Endothelial cell of umbilical vein (primary cell): Measurements from ENCODE around the gene LIX1. TPM values are rescaled to one million over a fixed set of nuclear protein-coding genes. Genes with fewer than 3 reads are reported as not detected.

Experiments
- BruUV-seq: library from RNA; stranded (reverse); fragments of 400-500 nt; replicated peaks from 2 replicates; lab custom pipeline; 2021; lab: Mats Ljungman, UMichigan
- CTCF ChIA-PET: fragments of 300-600, 350-600 bp; sonication (Branson Sonifier 250); formaldehyde crosslinking; loops from one replicate; lab custom pipeline; 2021; ENCODE audit warnings: antibody characterized with exemption, inconsistent platforms; lab: Charles Lee
- POLR2A ChIA-PET: fragments of 300-600, 350-600 bp; sonication (Branson Sonifier 250); formaldehyde crosslinking; loops from one replicate; lab custom pipeline; 2021; ENCODE audit warnings: antibody characterized with exemption, inconsistent platforms; lab: Charles Lee
- DNase-seq: peaks from one replicate; pipeline ENCODE4 v3.0.0-alpha.2; 2011; ENCODE audit warnings: low read depth, low spot score
- FAIRE-seq: peaks from 2 replicates; lab custom pipeline; 2011; peaks lifted over from hg19 to GRCh38; lab: Jason Lieb, UNC
- H2AFZ ChIP-seq: 2 replicates; pipeline ENCODE4 v1.6.0; 2012; ENCODE audit warnings: low read depth, low read length, control low read depth, inconsistent platforms
- H3K27ac ChIP-seq: 2 replicates; pipeline ENCODE4 v1.5.1; 2011; ENCODE audit warnings: low read depth, mild to moderate bottlenecking, control low read depth, low read length, moderate library complexity; ENCODE audit not compliant: insufficient read depth
- H3K27me3 ChIP-seq, 2 experiments: 2 replicates each; pipeline versions ENCODE4 v1.6.0 to v1.6.1; 2011; ENCODE audit warnings: low read length in 2 of 2, mixed read lengths in 1 of 2; ENCODE audit not compliant: control insufficient read depth in 2 of 2, insufficient read depth in 2 of 2
- H3K36me3 ChIP-seq, 2 experiments: 2 replicates in 1 of 2; 3 replicates in 1 of 2; pipeline ENCODE4 v1.5.1; 2011; ENCODE audit warnings: low read length in 2 of 2, mild to moderate bottlenecking in 1 of 2, moderate library complexity in 1 of 2; ENCODE audit not compliant: control insufficient read depth in 2 of 2, insufficient read depth in 2 of 2; ENCODE audit errors: extremely low read depth in 1 of 2
- H3K4me1 ChIP-seq: 3 replicates; pipeline ENCODE4 v1.5.1; 2011; ENCODE audit warnings: mild to moderate bottlenecking, low read length; ENCODE audit not compliant: control insufficient read depth, insufficient read depth; ENCODE audit errors: extremely low read depth
- H3K4me2 ChIP-seq: 2 replicates; pipeline ENCODE4 v1.6.1; 2011; ENCODE audit warnings: low read length, control low read depth, mixed read lengths; ENCODE audit not compliant: insufficient read depth
- H3K4me3 ChIP-seq, 3 experiments: fragments of 200-600 bp in 1 of 3; sonication (generic), shearing (Covaris generic) in 1 of 3; replicated peaks in 1 of 3; 2 replicates each; pipeline ENCODE4 v1.5.1; 2011 to 2016; ENCODE audit warnings: control low read depth in 3 of 3, low read length in 3 of 3, mild to moderate bottlenecking in 2 of 3, inconsistent platforms in 1 of 3, low read depth in 1 of 3, moderate library complexity in 1 of 3; ENCODE audit not compliant: insufficient read depth in 1 of 3
- H3K79me2 ChIP-seq: 2 replicates; pipeline ENCODE4 v1.6.0; 2012; ENCODE audit warnings: low read length, inconsistent platforms; ENCODE audit not compliant: control insufficient read depth, insufficient read depth
- H3K9ac ChIP-seq: replicated peaks from 2 replicates; pipeline ENCODE3; 2011; ENCODE audit warnings: low read length, control low read depth; ENCODE audit not compliant: insufficient read depth; ENCODE audit errors: extremely low read depth
- H3K9me1 ChIP-seq: replicated peaks from 3 replicates; pipeline ENCODE4 v1.6.0; 2011; ENCODE audit warnings: mild to moderate bottlenecking, low read length; ENCODE audit not compliant: control insufficient read depth, insufficient read depth; ENCODE audit errors: extremely low read depth
- H3K9me3 ChIP-seq: replicated peaks from 2 replicates; pipeline ENCODE4 v1.5.1; 2012; ENCODE audit warnings: low read length, inconsistent platforms; ENCODE audit not compliant: control insufficient read depth, insufficient read depth
- H4K20me1 ChIP-seq: replicated peaks from 2 replicates; pipeline ENCODE3; 2011; ENCODE audit warnings: mild to moderate bottlenecking, low read length; ENCODE audit not compliant: control insufficient read depth, insufficient read depth; ENCODE audit errors: extremely low read depth
- EZH2 ChIP-seq: IDR thresholded peaks from 2 replicates; pipeline ENCODE4 v1.6.1; 2012; ENCODE audit warnings: borderline replicate concordance, low read depth, mild to moderate bottlenecking, moderate library complexity, low read length, inconsistent platforms; ENCODE audit not compliant: severe bottlenecking
- FOS ChIP-seq: IDR thresholded peaks from 2 replicates; pipeline ENCODE4 v1.6.1; 2011; ENCODE audit warnings: mild to moderate bottlenecking, low read length, moderate library complexity, borderline replicate concordance; ENCODE audit not compliant: insufficient read depth
- GATA2 ChIP-seq: IDR thresholded peaks from 2 replicates; pipeline ENCODE4 v1.7.0; 2011; ENCODE audit warnings: low read depth, mild to moderate bottlenecking, moderate library complexity, mixed read lengths, low read length; ENCODE audit not compliant: insufficient read length, insufficient read depth
- JUN ChIP-seq: IDR thresholded peaks from 2 replicates; pipeline ENCODE4 v1.6.1; 2011; ENCODE audit warnings: borderline replicate concordance, low read depth; ENCODE audit not compliant: insufficient read length, insufficient read depth
- MYC ChIP-seq: IDR thresholded peaks from one replicate; pipeline ENCODE4 v1.6.1; 2011; ENCODE audit warnings: mild to moderate bottlenecking, low read depth, low read length
- POLR2A ChIP-seq: IDR thresholded peaks from 2 replicates; pipeline ENCODE4 v1.6.1; 2012; ENCODE audit warnings: low read depth, mild to moderate bottlenecking, control low read depth, low read length
- POLR2AphosphoS5 ChIP-seq: IDR thresholded peaks from 2 replicates; pipeline ENCODE4 v1.6.1; 2012; ENCODE audit warnings: low read depth, mild to moderate bottlenecking, control low read depth, low read length, moderate library complexity; ENCODE audit not compliant: insufficient read depth
- dilution Hi-C: fragments of 300-500 bp; cut with MboI; formaldehyde crosslinking; loops from one replicate; pipeline ENCODE4 v1.15.0; 2019; ENCODE audit warnings: low sequenced_read_pairs; ENCODE audit not compliant: extremely low pct_ligation_motif_present
- intact Hi-C: fragments of 100-400 bp; cut with micrococcal nuclease; formaldehyde crosslinking; loops from one replicate; pipeline ENCODE4 v1.10.0; 2022
- polyA plus RNA-seq, 4 experiments: library from polyadenylated mRNA; depleted of rRNA in 3 of 4; stranded (reverse) in 3 of 4; unstranded in 1 of 4; fragments of >200 nt; gene quantifications; 2 replicates each; pipeline versions ENCODE4 v1.2.1 to v1.2.3, GENCODE V29; 2011 to 2012; ENCODE audit warnings: missing spikeins in 1 of 4
- total RNA-seq: library from RNA; stranded (reverse); gene quantifications from 2 replicates; pipeline ENCODE4 v1.2.3, GENCODE V29; 2021
- TF ChIP-seq, protein P1 (sequence below), 2 donors: IDR thresholded peaks; 1 replicate in 1 of 2; 2 replicates in 1 of 2; pipeline ENCODE4 v1.5.1; 2011; ENCODE audit warnings: low read length in 2 of 2, mild to moderate bottlenecking in 2 of 2, moderate library complexity in 2 of 2, control low read depth in 1 of 2, inconsistent platforms in 1 of 2, low read depth in 1 of 2; ENCODE audit not compliant: insufficient read depth in 1 of 2; ENCODE audit errors: extremely low read depth in 1 of 2
- TF ChIP-seq, protein P2 (sequence below): IDR thresholded peaks from 2 replicates; pipeline ENCODE4 v1.6.1; 2011; ENCODE audit not compliant: insufficient read depth, insufficient read length

Gene LIX1
- total and polyA plus RNA-seq, 2 donors (not counting 3 experiments of a cell fraction or from before 2014, with no cell fraction given) = not detected

DNA sequence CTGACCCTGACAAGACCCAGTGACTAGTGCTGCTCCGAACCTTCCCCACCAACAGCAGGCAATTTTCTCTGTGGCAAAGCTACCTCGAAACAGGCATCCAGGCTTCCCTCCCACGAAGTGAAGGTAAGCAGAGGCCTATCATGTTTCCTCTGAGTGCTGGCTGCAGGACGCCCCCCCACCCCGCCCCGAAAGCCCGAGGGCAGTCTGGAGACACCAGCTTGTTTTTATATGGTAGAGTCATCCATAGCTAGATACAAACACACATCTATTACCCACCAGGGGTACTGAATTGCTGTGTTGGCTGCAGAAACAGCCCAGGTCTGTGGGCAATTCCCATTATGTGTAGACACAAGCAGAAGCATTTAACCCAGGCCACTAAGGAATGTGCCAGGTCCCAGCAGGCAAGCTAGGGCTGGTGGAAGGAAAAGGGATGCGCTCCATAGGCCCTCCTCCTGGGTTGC lies 40.4 kb downstream of the LIX1 start:
- H3K9me3 ChIP-seq = no peaks in the 10 kb centered on the region
- H3K4me3 ChIP-seq = no peak overlapping the region
- H3K4me2 ChIP-seq = no peak overlapping the region
- H4K20me1 ChIP-seq = no peaks in the 10 kb centered on the region
- no peak overlapping the region for H3K9ac ChIP-seq
- no peak overlapping the region for H2AFZ ChIP-seq
- no TSS peak for BruUV-seq
- intact Hi-C loops = no loop called here
- no peaks in the 10 kb centered on the region for H3K79me2 ChIP-seq
- POLR2A ChIA-PET = no interaction called here
- no peaks in the 10 kb centered on the region for H3K9me1 ChIP-seq
- TF ChIP-seq EZH2 = no peak
- TF ChIP-seq JUN = no peak
- no peak for TF ChIP-seq FOS
- no peak for TF ChIP-seq GATA2
- TF ChIP-seq MYC = no peak
- TF ChIP-seq, protein P1, sequence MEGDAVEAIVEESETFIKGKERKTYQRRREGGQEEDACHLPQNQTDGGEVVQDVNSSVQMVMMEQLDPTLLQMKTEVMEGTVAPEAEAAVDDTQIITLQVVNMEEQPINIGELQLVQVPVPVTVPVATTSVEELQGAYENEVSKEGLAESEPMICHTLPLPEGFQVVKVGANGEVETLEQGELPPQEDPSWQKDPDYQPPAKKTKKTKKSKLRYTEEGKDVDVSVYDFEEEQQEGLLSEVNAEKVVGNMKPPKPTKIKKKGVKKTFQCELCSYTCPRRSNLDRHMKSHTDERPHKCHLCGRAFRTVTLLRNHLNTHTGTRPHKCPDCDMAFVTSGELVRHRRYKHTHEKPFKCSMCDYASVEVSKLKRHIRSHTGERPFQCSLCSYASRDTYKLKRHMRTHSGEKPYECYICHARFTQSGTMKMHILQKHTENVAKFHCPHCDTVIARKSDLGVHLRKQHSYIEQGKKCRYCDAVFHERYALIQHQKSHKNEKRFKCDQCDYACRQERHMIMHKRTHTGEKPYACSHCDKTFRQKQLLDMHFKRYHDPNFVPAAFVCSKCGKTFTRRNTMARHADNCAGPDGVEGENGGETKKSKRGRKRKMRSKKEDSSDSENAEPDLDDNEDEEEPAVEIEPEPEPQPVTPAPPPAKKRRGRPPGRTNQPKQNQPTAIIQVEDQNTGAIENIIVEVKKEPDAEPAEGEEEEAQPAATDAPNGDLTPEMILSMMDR (IDR thresholded peaks at IDR 0.05; ENCODE audit: extremely low read depth in 1 of 2, insufficient read depth in 1 of 2, low read depth in 1 of 2, low read length in 2 of 2) = no peak
- no peak for TF ChIP-seq POLR2AphosphoS5
- TF ChIP-seq POLR2A = no peak
- TF ChIP-seq, protein P2, sequence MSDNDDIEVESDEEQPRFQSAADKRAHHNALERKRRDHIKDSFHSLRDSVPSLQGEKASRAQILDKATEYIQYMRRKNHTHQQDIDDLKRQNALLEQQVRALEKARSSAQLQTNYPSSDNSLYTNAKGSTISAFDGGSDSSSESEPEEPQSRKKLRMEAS = no peak
- no peak overlapping the region for H3K27ac ChIP-seq
- no peak for DNase-seq
- CTCF ChIA-PET = no interaction called here
- H3K27me3 ChIP-seq = peaks cover 13 to 15% of the 10 kb centered on the region in 2 experiments
- no peaks in the 10 kb centered on the region for H3K4me1 ChIP-seq
- H3K36me3 ChIP-seq = no peaks in the 10 kb centered on the region
- FAIRE-seq = no peak
- dilution Hi-C loops = no loop called here
